Smooth muscle cell (in vitro differentiated cells): ENCODE measurements around the gene EIF4E1B. TPM values are rescaled to one million over a fixed set of nuclear protein-coding genes. Genes with fewer than 3 reads are reported as not detected.

Experiments
- DNase-seq: peaks from one replicate; lab custom pipeline; 2025; ENCODE audit not compliant: unreplicated experiment; lab: John Stamatoyannopoulos, UW
- H2AFZ ChIP-seq: fragments of 200-600 bp; sonication (generic); 2 replicates; pipeline ENCODE4 v1.6.0; 2016; ENCODE audit warnings: antibody characterized with exemption, low read depth, mild to moderate bottlenecking
- H3F3A ChIP-seq: fragments of 200-600 bp; sonication (generic); 2 replicates; pipeline ENCODE4 v1.6.0; 2017; ENCODE audit warnings: antibody characterized with exemption, low read depth
- H3K27ac ChIP-seq: fragments of 200-600 bp; sonication (generic); 2 replicates; pipeline ENCODE4 v1.5.1; 2016; ENCODE audit warnings: low read depth, mild to moderate bottlenecking
- H3K27me3 ChIP-seq: fragments of 200-600 bp; sonication (generic); 2 replicates; pipeline ENCODE4 v1.6.1; 2016; ENCODE audit warnings: low read depth, mild to moderate bottlenecking
- H3K36me3 ChIP-seq: fragments of 200-600 bp; sonication (generic); 2 replicates; pipeline ENCODE4 v1.5.1; 2016; ENCODE audit warnings: low read depth
- H3K4me1 ChIP-seq: fragments of 200-600 bp; sonication (generic); 2 replicates; pipeline ENCODE4 v1.5.1; 2016; ENCODE audit warnings: low read depth
- H3K4me2 ChIP-seq: fragments of 200-600 bp; sonication (generic); 2 replicates; pipeline ENCODE4 v1.6.0; 2016; ENCODE audit warnings: mild to moderate bottlenecking
- H3K4me3 ChIP-seq: fragments of 200-600 bp; sonication (generic); 2 replicates; pipeline ENCODE4 v1.5.1; 2016; ENCODE audit warnings: mild to moderate bottlenecking
- H3K79me2 ChIP-seq: fragments of 200-600 bp; sonication (generic); 2 replicates; pipeline ENCODE4 v1.6.0; 2016; ENCODE audit warnings: low read depth, mild to moderate bottlenecking
- H3K9ac ChIP-seq: fragments of 200-600 bp; sonication (generic); 2 replicates; pipeline ENCODE4 v1.6.0; 2016; ENCODE audit warnings: low read depth
- H3K9me3 ChIP-seq: fragments of 200-600 bp; sonication (generic); replicated peaks from 2 replicates; pipeline ENCODE4 v1.5.1; 2016; ENCODE audit warnings: low read depth
- H4K20me1 ChIP-seq: fragments of 200-600 bp; sonication (generic); 2 replicates; pipeline ENCODE4 v1.6.0; 2016; ENCODE audit warnings: low read depth
- WGBS: methylation state at CpG from one replicate; pipeline ENCODE4 v1.1.7; 2016; ENCODE audit warnings: low lambda C conversion rate; 5-methylcytosine and 5-hydroxymethylcytosine counted together
- polyA plus RNA-seq: library from polyadenylated mRNA; unstranded; fragments of >200 nt; fragmentation: Nextera tagmentation; extraction: Ambion mirVana; gene quantifications from 2 replicates; pipeline ENCODE4 v1.2.1, GENCODE V29; 2016
- total RNA-seq: library from RNA; depleted of rRNA; stranded (reverse); fragments of >200 nt; gene quantifications from 2 replicates; pipeline ENCODE4 v1.2.3, GENCODE V29; 2014
- TF ChIP-seq, protein P1 (sequence below): fragments of 200-600 bp; sonication (generic); IDR thresholded peaks from 2 replicates; pipeline ENCODE4 v1.5.1; 2017; ENCODE audit warnings: borderline replicate concordance, mild to moderate bottlenecking, antibody characterized with exemption; ENCODE audit not compliant: insufficient read depth, poor library complexity, severe bottlenecking

Gene EIF4E1B
- total and polyA plus RNA-seq, 2 experiments from 2014 or later = not detected

DNA sequence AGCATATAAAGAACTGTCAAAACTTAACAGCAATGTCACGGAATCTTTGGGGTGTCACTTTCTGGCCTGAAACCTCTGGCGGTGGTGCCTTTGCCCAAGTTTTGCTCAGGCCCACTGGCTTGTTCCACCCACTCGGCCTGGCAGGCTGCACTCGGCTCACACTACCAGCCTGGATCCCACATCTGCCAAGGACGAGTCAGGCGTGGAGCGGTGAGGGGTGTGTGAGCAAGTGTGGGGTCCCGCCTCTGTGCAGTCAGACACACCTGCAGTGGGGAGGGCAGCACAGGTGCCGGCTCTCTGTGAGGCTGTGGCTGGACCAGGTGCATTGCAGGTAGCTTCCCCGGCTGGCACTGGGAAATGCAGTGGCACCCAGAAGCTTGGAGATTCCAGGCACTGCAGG is 56.8 kb downstream of the EIF4E1B start:
- H3K79me2 ChIP-seq = no peaks in the 10 kb centered on the region
- no peaks in the 10 kb centered on the region for H3F3A ChIP-seq
- H3K4me2 ChIP-seq = no peak overlapping the region
- H3K27me3 ChIP-seq = peaks cover 17% of the 10 kb centered on the region
- H3K4me1 ChIP-seq = peaks cover 7% of the 10 kb centered on the region
- H3K9ac ChIP-seq = no peak overlapping the region
- WGBS = 85% methylated on average over 10 of the region's 10 CpGs
- H3K27ac ChIP-seq = no peak overlapping the region
- no peaks in the 10 kb centered on the region for H4K20me1 ChIP-seq
- no peak overlapping the region for H3K4me3 ChIP-seq
- H3K9me3 ChIP-seq = no peaks in the 10 kb centered on the region
- TF ChIP-seq, protein P1, sequence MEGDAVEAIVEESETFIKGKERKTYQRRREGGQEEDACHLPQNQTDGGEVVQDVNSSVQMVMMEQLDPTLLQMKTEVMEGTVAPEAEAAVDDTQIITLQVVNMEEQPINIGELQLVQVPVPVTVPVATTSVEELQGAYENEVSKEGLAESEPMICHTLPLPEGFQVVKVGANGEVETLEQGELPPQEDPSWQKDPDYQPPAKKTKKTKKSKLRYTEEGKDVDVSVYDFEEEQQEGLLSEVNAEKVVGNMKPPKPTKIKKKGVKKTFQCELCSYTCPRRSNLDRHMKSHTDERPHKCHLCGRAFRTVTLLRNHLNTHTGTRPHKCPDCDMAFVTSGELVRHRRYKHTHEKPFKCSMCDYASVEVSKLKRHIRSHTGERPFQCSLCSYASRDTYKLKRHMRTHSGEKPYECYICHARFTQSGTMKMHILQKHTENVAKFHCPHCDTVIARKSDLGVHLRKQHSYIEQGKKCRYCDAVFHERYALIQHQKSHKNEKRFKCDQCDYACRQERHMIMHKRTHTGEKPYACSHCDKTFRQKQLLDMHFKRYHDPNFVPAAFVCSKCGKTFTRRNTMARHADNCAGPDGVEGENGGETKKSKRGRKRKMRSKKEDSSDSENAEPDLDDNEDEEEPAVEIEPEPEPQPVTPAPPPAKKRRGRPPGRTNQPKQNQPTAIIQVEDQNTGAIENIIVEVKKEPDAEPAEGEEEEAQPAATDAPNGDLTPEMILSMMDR = no peak
- H3K36me3 ChIP-seq = no peaks in the 10 kb centered on the region
- no peak overlapping the region for H2AFZ ChIP-seq
- no peak for DNase-seq

DNA sequence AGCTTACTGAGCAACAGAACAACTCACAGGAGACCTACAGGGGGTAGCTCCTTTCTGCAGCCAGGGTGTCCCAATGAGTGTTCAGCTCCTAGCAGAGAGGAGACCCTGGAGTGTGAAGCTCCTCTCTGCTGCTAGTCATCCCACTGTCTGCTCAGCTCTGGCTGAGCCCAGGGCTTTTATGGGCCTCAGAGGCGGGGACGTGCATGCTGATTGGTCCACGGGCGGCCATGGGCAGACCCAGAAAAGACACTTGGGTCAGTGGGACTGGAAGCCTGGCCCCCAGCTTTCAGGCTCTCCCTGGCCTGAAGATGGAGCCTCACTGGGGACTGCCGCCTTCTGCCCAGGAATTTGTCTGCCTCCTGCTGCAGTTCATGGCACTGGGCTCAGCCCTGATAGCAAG is 57.4 kb downstream of the EIF4E1B start:
- TF ChIP-seq, protein P1 = no peak
- H3K9ac ChIP-seq = no peak overlapping the region
- no peaks in the 10 kb centered on the region for H3F3A ChIP-seq
- peaks cover 20% of the 10 kb centered on the region for H3K27me3 ChIP-seq
- no peak overlapping the region for H3K4me2 ChIP-seq
- H2AFZ ChIP-seq = no peak overlapping the region
- peaks cover 7% of the 10 kb centered on the region for H3K4me1 ChIP-seq
- H3K9me3 ChIP-seq = no peaks in the 10 kb centered on the region
- no peaks in the 10 kb centered on the region for H4K20me1 ChIP-seq
- H3K79me2 ChIP-seq = no peaks in the 10 kb centered on the region
- no peak for DNase-seq
- 42% methylated on average over 5 of the region's 5 CpGs for WGBS
- H3K4me3 ChIP-seq = no peak overlapping the region
- no peaks in the 10 kb centered on the region for H3K36me3 ChIP-seq
- H3K27ac ChIP-seq = no peak overlapping the region

- Histone ChIP-seq H3K4me3 (no peak overlapping the region), H3K9me3 (no peaks in the 10 kb centered on the region), H3K27ac (no peak overlapping the region), H2AFZ (no peak overlapping the region), H4K20me1 (no peaks in the 10 kb centered on the region), H3K27me3 (peaks cover 22% of the 10 kb centered on the region), H3K4me1 (peaks cover 7% of the 10 kb centered on the region), H3F3A (no peaks in the 10 kb centered on the region), H3K79me2 (no peaks in the 10 kb centered on the region), H3K36me3 (no peaks in the 10 kb centered on the region), H3K9ac (no peak overlapping the region), H3K4me2 (no peak overlapping the region)
- 88% methylated on average over 7 of the region's 7 CpGs for WGBS
- TF ChIP-seq, protein P1 = no peak
- no peak for DNase-seq
Observed at GRCh38 chr5:176690911-176691310, 60.4 kb downstream of the EIF4E1B start.

- H3K27me3 ChIP-seq = peaks cover 22% of the 10 kb centered on the region
- H3K79me2 ChIP-seq = no peaks in the 10 kb centered on the region
- no peak for DNase-seq
- H2AFZ ChIP-seq = no peak overlapping the region
- no peaks in the 10 kb centered on the region for H3F3A ChIP-seq
- no peak overlapping the region for H3K27ac ChIP-seq
- no peaks in the 10 kb centered on the region for H3K36me3 ChIP-seq
- TF ChIP-seq, protein P1 = no peak
- no peak overlapping the region for H3K4me3 ChIP-seq
- no peak overlapping the region for H3K4me2 ChIP-seq
- no peaks in the 10 kb centered on the region for H3K9me3 ChIP-seq
- no peak overlapping the region for H3K9ac ChIP-seq
- 100% methylated on average over 1 of the region's 1 CpG for whole genome bisulfite sequencing
- H3K4me1 ChIP-seq = peaks cover 7% of the 10 kb centered on the region
- H4K20me1 ChIP-seq = no peaks in the 10 kb centered on the region
Observed at GRCh38 chr5:176691524-176691923, 61.0 kb downstream of the EIF4E1B start.
